Endodermal cell (in vitro differentiated cells): ENCODE data around the gene LARGE1. TPM values are rescaled to one million over a fixed set of nuclear protein-coding genes. Genes with fewer than 3 reads are reported as not detected.

Source experiments
- DNase-seq: peaks from one replicate; pipeline ENCODE4 v3.0.0-alpha.2; 2017
- H3K27ac ChIP-seq: 2 replicates; pipeline ENCODE4 v1.5.1; 2013; ENCODE audit warnings: mild to moderate bottlenecking, low read depth, low read length, moderate library complexity
- H3K27me3 ChIP-seq: 2 replicates; pipeline ENCODE4 v1.6.1; 2013; ENCODE audit warnings: mild to moderate bottlenecking, low read length, moderate library complexity; ENCODE audit not compliant: insufficient read depth, control insufficient read depth, poor library complexity, severe bottlenecking
- H3K36me3 ChIP-seq: 2 replicates; pipeline ENCODE4 v1.7.0; 2013; ENCODE audit warnings: mild to moderate bottlenecking, low read length, moderate library complexity; ENCODE audit not compliant: control insufficient read depth, insufficient read depth
- H3K4me1 ChIP-seq: one replicate; pipeline ENCODE4 v1.7.0; 2013; ENCODE audit warnings: low read length; ENCODE audit not compliant: control insufficient read depth, insufficient read depth
- H3K4me3 ChIP-seq: 2 replicates; pipeline ENCODE4 v1.5.1; 2013; ENCODE audit warnings: mild to moderate bottlenecking, low read length, moderate library complexity
- H3K9ac ChIP-seq: 2 replicates; pipeline ENCODE4 v1.6.1; 2013; ENCODE audit warnings: mild to moderate bottlenecking, low read length, moderate library complexity; ENCODE audit not compliant: poor library complexity, severe bottlenecking; ENCODE audit errors: extremely low read depth
- H3K9me3 ChIP-seq: 2 replicates; pipeline ENCODE4 v1.6.1; 2013; ENCODE audit warnings: mild to moderate bottlenecking, low read length, moderate library complexity; ENCODE audit not compliant: control insufficient read depth
- H3K27ac Mint-ChIP-seq: 2 replicates; pipeline ENCODE4 v1.8.0; 2020; ENCODE audit warnings: mixed read lengths
- H3K27me3 Mint-ChIP-seq: 2 replicates; pipeline ENCODE4 v1.8.0; 2021; ENCODE audit warnings: mild to moderate bottlenecking, mixed read lengths; ENCODE audit not compliant: insufficient read depth
- H3K36me3 Mint-ChIP-seq: 2 replicates; pipeline ENCODE4 v1.8.0; 2020; ENCODE audit warnings: low read depth, mixed read lengths
- H3K4me1 Mint-ChIP-seq: 2 replicates; pipeline ENCODE4 v1.8.0; 2020; ENCODE audit warnings: mixed read lengths
- H3K4me3 Mint-ChIP-seq: 2 replicates; pipeline ENCODE4 v1.8.0; 2020; ENCODE audit warnings: mild to moderate bottlenecking, moderate library complexity, mixed read lengths
- H3K9me3 Mint-ChIP-seq: 2 replicates; pipeline ENCODE4 v1.8.0; 2020; ENCODE audit warnings: mild to moderate bottlenecking, mixed read lengths
- CTCF ChIP-seq: fragments of 200-600 bp; sonication (generic); conservative IDR thresholded peaks from 2 replicates; pipeline ENCODE4 v1.5.0; 2021; ENCODE audit warnings: antibody characterized with exemption, mild to moderate bottlenecking
- WGBS, 2 experiments: methylation state at CpG; one replicate each; pipeline versions ENCODE4 v1.1.5 to v1.1.7; 2013; ENCODE audit warnings: missing lambda C conversion rate in 2 of 2, mixed read lengths in 1 of 2; ENCODE audit not compliant: insufficient coverage in 1 of 2, insufficient read length in 1 of 2; 5-methylcytosine and 5-hydroxymethylcytosine counted together
- total RNA-seq, 2 donors: library from RNA; stranded (reverse); fragmentation: NEBNext Ultra II Directional in 1 of 2; extraction: Animal tissue kit (Norgen Biotek cat#: 25700) in 1 of 2; gene quantifications; 2 replicates in 1 of 2; 3 replicates in 1 of 2; pipeline ENCODE4 v1.2.1, GENCODE V29; 2021

LARGE1 gene
- total RNA-seq, 2 donors from 2014 or later, result 17.5 to 24.3 TPM

GRCh38 chr22:33880986-33881385 is 39.3 kb downstream of the LARGE1 start:
- Mint-ChIP-seq H3K4me3 (no peak overlapping the region), H3K9me3 (no peaks in the 10 kb centered on the region), H3K27ac (no peak overlapping the region), H3K27me3 (peaks cover 38% of the 10 kb centered on the region), H3K4me1 (peaks cover 11% of the 10 kb centered on the region), H3K36me3 (no peaks in the 10 kb centered on the region)
- Histone ChIP-seq H3K27ac (no peak overlapping the region), H3K4me3 (no peak overlapping the region), H3K9ac (no peak overlapping the region), H3K9me3 (no peaks in the 10 kb centered on the region), H3K36me3 (no peaks in the 10 kb centered on the region), H3K27me3 (no peaks in the 10 kb centered on the region), H3K4me1 (peaks cover 7% of the 10 kb centered on the region)
- no peak for DNase-seq
- 90 to 95% methylated on average over 6 to 11 of the region's 11 CpGs for WGBS, 2 experiments
- no peak for TF ChIP-seq CTCF

GRCh38 chr22:33879796-33880195 is 40.5 kb downstream of the LARGE1 start:
- Histone ChIP-seq H3K4me3 (no peak overlapping the region), H3K9ac (no peak overlapping the region), H3K9me3 (no peaks in the 10 kb centered on the region), H3K36me3 (no peaks in the 10 kb centered on the region), H3K27me3 (no peaks in the 10 kb centered on the region), H3K4me1 (peaks cover 7% of the 10 kb centered on the region), H3K27ac (no peak overlapping the region)
- H3K27me3 Mint-ChIP-seq, result peaks cover 46% of the 10 kb centered on the region
- H3K9me3 Mint-ChIP-seq, result no peaks in the 10 kb centered on the region
- no peaks in the 10 kb centered on the region for H3K36me3 Mint-ChIP-seq
- peaks cover 11% of the 10 kb centered on the region for H3K4me1 Mint-ChIP-seq
- H3K4me3 Mint-ChIP-seq, result no peak overlapping the region
- no peak for TF ChIP-seq CTCF
- H3K27ac Mint-ChIP-seq, result no peak overlapping the region
- WGBS, 2 experiments, result 93 to 100% methylated on average over 4 of the region's 4 CpGs
- no peak for DNase-seq

- H3K9me3 Mint-ChIP-seq, result no peaks in the 10 kb centered on the region
- H3K27ac Mint-ChIP-seq, result no peak overlapping the region
- no peak for TF ChIP-seq CTCF
- Histone ChIP-seq H3K4me3 (no peak overlapping the region), H3K27me3 (no peaks in the 10 kb centered on the region), H3K4me1 (no peaks in the 10 kb centered on the region), H3K9me3 (no peaks in the 10 kb centered on the region), H3K27ac (no peak overlapping the region), H3K36me3 (no peaks in the 10 kb centered on the region), H3K9ac (no peak overlapping the region)
- H3K36me3 Mint-ChIP-seq, result no peaks in the 10 kb centered on the region
- no peaks in the 10 kb centered on the region for H3K4me1 Mint-ChIP-seq
- WGBS, 2 experiments, result 91 to 98% methylated on average over 5 to 6 of the region's 6 CpGs
- no peak overlapping the region for H3K4me3 Mint-ChIP-seq
- peaks cover 59% of the 10 kb centered on the region for H3K27me3 Mint-ChIP-seq
- no peak for DNase-seq
Measured at GRCh38 chr22:33875316-33875715, 45.0 kb downstream of the LARGE1 start.
